Gastrocnemius medialis (tissue), 4 donors: ENCODE data around the gene OR4E1. TPM values are rescaled to one million over a fixed set of nuclear protein-coding genes. Genes with fewer than 3 reads are reported as not detected.
"Not testable (repeated sequence)": the region's sequence is repeated elsewhere in the genome, so short reads cannot be mapped to it uniquely, and the experiment has no call there.

Experiments
- ATAC-seq, 2 donors: fragments of 150-250 bp; one replicate each; pipeline ENCODE4 v1.9.1; 2016
- DNase-seq, 2 donors: peaks; one replicate each; pipeline ENCODE4 v3.0.0-alpha.2; 2019
- H3K27ac ChIP-seq, 4 donors: fragments of 200-600 bp; sonication (generic); 1 replicate in 1 of 4; 2 replicates in 3 of 4; pipeline ENCODE4 v1.5.1; 2016 to 2018; ENCODE audit warnings: mild to moderate bottlenecking in 2 of 4, moderate library complexity in 1 of 4
- H3K27me3 ChIP-seq, 3 donors: fragments of 200-600 bp; sonication (generic) in 2 of 3; 1 replicate in 1 of 3; 2 replicates in 2 of 3; pipeline versions ENCODE4 v1.5.1 to v1.6.0; 2016 to 2019; ENCODE audit warnings: mild to moderate bottlenecking in 1 of 3, moderate library complexity in 1 of 3
- H3K36me3 ChIP-seq, 2 donors: fragments of 200-600 bp; sonication (generic) in 1 of 2; one replicate each; pipeline ENCODE4 v1.5.1; 2017 to 2018
- H3K4me1 ChIP-seq, 2 donors: fragments of 200-600 bp; sonication (generic) in 1 of 2; one replicate each; pipeline ENCODE4 v1.5.1; 2016 to 2017; ENCODE audit warnings: mild to moderate bottlenecking in 2 of 2
- H3K4me3 ChIP-seq, 4 donors: fragments of 200-600 bp; sonication (generic) in 3 of 4; 1 replicate in 1 of 4; 2 replicates in 3 of 4; pipeline ENCODE4 v1.5.1; 2016 to 2019; ENCODE audit warnings: mild to moderate bottlenecking in 2 of 4
- H3K9me3 ChIP-seq, 3 donors: fragments of 200-600 bp; sonication (generic) in 2 of 3; 1 replicate in 1 of 3; 2 replicates in 2 of 3; pipeline ENCODE4 v1.5.1; 2016 to 2019
- CTCF ChIP-seq, 5 experiments: fragments of 450-650 bp in 3 of 5; fragments of 200-600 bp in 2 of 5; sonication (generic) in 2 of 5; IDR thresholded peaks in 4 of 5; conservative IDR thresholded peaks in 1 of 5; 1 replicate in 4 of 5; 2 replicates in 1 of 5; pipeline ENCODE4 v1.5.1; 2016 to 2019; ENCODE audit warnings: antibody characterized with exemption in 5 of 5, mild to moderate bottlenecking in 3 of 5, moderate library complexity in 3 of 5
- POLR2A ChIP-seq, 2 donors: fragments of 450-650 bp; IDR thresholded peaks; one replicate each; pipeline ENCODE4 v1.6.1; 2017; ENCODE audit warnings: antibody characterized with exemption in 2 of 2, mild to moderate bottlenecking in 2 of 2, moderate library complexity in 2 of 2
- in situ Hi-C, 4 donors: fragments of 200-750 bp; cut with MboI; loops; one replicate each; pipeline versions ENCODE4 v1.15.0 to v1.8.0; 2017; ENCODE audit warnings: low sequenced_read_pairs in 4 of 4
- intact Hi-C: fragments of 100-400 bp; cut with DNase I; formaldehyde crosslinking; loops from one replicate; pipeline ENCODE4 v1.15.1; 2023; ENCODE audit warnings: low total_unique reads
- total RNA-seq, 4 donors: library from RNA; depleted of rRNA; stranded (reverse); fragments of >200 nt; gene quantifications; one replicate each; pipeline versions ENCODE4 v1.1.0 to v1.2.3, GENCODE V29; 2016

The OR4E1 gene
- total RNA-seq, 4 donors from 2014 or later, result not detected

GRCh38 chr14:21643407-21643806 is 30.2 kb downstream of the OR4E1 start:
- no peaks in the 10 kb centered on the region for H3K9me3 ChIP-seq
- no peaks in the 10 kb centered on the region for H3K36me3 ChIP-seq
- TF ChIP-seq POLR2A (IDR thresholded peaks at IDR 0.05), result no peak
- TF ChIP-seq CTCF (IDR thresholded peaks at IDR 0.05 in 4 of 5, conservative IDR thresholded peaks at IDR 0.05 in 1 of 5), result no peak
- intact Hi-C loops (no loop called here), in situ Hi-C loops (no loop called here)
- ATAC-seq, result no peak
- no peak overlapping the region for H3K4me3 ChIP-seq
- H3K4me1 ChIP-seq, result no peaks in the 10 kb centered on the region
- no peaks in the 10 kb centered on the region for H3K27me3 ChIP-seq
- no peak for DNase-seq
- no peak overlapping the region for H3K27ac ChIP-seq

GRCh38 chr14:21642683-21643082 is 30.9 kb downstream of the OR4E1 start:
- TF ChIP-seq CTCF (IDR thresholded peaks at IDR 0.05 in 4 of 5, conservative IDR thresholded peaks at IDR 0.05 in 1 of 5) (no peak), POLR2A (IDR thresholded peaks at IDR 0.05) (no peak)
- DNase-seq, result no peak
- ATAC-seq, result no peak
- intact Hi-C loops (no loop called here), in situ Hi-C loops (no loop called here)
- H3K4me3 ChIP-seq, result no peak overlapping the region
- H3K27me3 ChIP-seq, result no peaks in the 10 kb centered on the region
- no peaks in the 10 kb centered on the region for H3K9me3 ChIP-seq
- H3K4me1 ChIP-seq, result no peaks in the 10 kb centered on the region
- no peaks in the 10 kb centered on the region for H3K36me3 ChIP-seq
- no peak overlapping the region for H3K27ac ChIP-seq

- TF ChIP-seq POLR2A (IDR thresholded peaks at IDR 0.05) (no peak), CTCF (IDR thresholded peaks at IDR 0.05 in 4 of 5, conservative IDR thresholded peaks at IDR 0.05 in 1 of 5) (no peak)
- in situ Hi-C loops, result no loop called here
- Histone ChIP-seq H3K27me3 (no peaks in the 10 kb centered on the region), H3K4me3 (no peak within 1 kb of the TSS), H3K4me1 (no peaks in the 10 kb centered on the region), H3K27ac (no peak within 1 kb of the TSS), H3K9me3 (no peaks in the 10 kb centered on the region), H3K36me3 (no peaks in the 10 kb centered on the region)
- DNase-seq, result no peak
- ATAC-seq, result no peak
- intact Hi-C loops, result no loop called here
Measured at GRCh38 chr14:21634840-21635239, 38.8 kb downstream of the OR4E1 start, which contains the start of gene OR10G2. TSS of gene OR10G2 (minus strand) at chr14:21634940. CDS start at chr14:21634842, 98 bp downstream.

GRCh38 chr14:21631084-21631483 is 42.5 kb downstream of the OR4E1 start:
- DNase-seq (no peak), ATAC-seq (no peak)
- Histone ChIP-seq H3K27me3 (no peaks in the 10 kb centered on the region), H3K4me1 (no peaks in the 10 kb centered on the region), H3K9me3 (no peaks in the 10 kb centered on the region), H3K27ac (no peak overlapping the region), H3K4me3 (no peak overlapping the region), H3K36me3 (no peaks in the 10 kb centered on the region)
- TF ChIP-seq POLR2A (IDR thresholded peaks at IDR 0.05), result no peak
- TF ChIP-seq CTCF (IDR thresholded peaks at IDR 0.05 in 4 of 5, conservative IDR thresholded peaks at IDR 0.05 in 1 of 5), result no peak
- intact Hi-C loops (no loop called here), in situ Hi-C loops (no loop called here)

- H3K4me3 ChIP-seq, in situ Hi-C loops, DNase-seq, H3K36me3 ChIP-seq, ATAC-seq, H3K4me1 ChIP-seq, intact Hi-C loops, H3K27me3 ChIP-seq, H3K9me3 ChIP-seq, H3K27ac ChIP-seq: not testable (repeated sequence)
Measured at GRCh38 chr14:21630503-21630902, 43.1 kb downstream of the OR4E1 start.
